ENCODE measurements around the gene ADAMTS6.
"Not testable (repeated sequence)": the region's sequence is repeated elsewhere in the genome, so short reads cannot be mapped to it uniquely, and the experiment has no call there.

The ADAMTS6 gene

GRCh38 chr5:65468633-65469032, 13.1 kb downstream of the ADAMTS6 start:
- DNase-seq (ENCODE audit: low read depth) = peak; percentile 63

GRCh38 chr5:65462139-65462705, 19.5 kb downstream of the ADAMTS6 start:
- DNase-seq (ENCODE audit: low read depth) = peak; percentile 59

- DNase-seq (ENCODE audit: low read depth) = no peak
These were observed 20.2 kb downstream of the ADAMTS6 start for GRCh38 chr5:65461490-65461889.

GRCh38 chr5:65459995-65460394, 21.7 kb downstream of the ADAMTS6 start:
- DNase-seq (ENCODE audit: low read depth) = peak; percentile 40

DNA sequence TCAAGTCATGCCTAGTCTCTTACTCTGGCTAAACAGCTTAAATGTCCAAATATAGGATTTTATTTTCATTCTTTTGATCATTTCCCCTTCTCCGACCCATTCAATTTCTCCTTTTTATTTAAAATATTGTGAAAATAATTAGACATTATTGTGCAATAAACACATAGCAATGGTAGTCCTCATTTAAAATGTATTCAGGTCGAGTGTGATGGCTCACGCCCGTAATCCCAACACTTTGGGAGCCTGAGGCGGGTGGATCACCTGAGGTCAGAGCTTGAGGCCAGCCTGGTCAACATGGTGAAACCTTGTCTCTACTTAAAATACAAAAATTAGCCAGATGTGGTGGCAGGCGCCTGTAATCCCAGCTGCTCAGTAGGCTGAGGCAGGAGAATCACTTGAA, 26.7 kb downstream of the ADAMTS6 start:
- no peak for DNase-seq (ENCODE audit: low read depth)

- peak; percentile 29 for DNase-seq (ENCODE audit: low read depth)
These were observed 30.3 kb downstream of the ADAMTS6 start for GRCh38 chr5:65451436-65451835.

DNA sequence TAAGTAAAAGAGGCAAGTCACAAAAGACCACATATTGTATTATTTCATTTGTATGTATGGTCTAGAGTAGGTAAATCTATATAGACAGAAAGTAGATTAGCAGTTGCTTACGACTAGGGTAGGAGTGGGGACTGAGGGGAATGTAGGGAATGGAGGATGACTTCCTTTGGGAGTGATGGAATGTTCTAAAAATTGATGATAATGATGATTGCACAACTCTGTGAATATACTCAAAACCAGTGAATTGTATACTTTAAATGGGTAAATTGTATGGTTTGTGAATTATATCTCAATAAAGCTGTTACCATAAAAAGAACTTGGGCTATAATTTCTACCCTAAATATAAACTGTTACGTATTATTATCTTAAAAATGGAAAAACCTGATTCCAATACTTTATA, 35.0 kb downstream of the ADAMTS6 start:
- DNase-seq (ENCODE audit: low read depth) = no peak

DNA sequence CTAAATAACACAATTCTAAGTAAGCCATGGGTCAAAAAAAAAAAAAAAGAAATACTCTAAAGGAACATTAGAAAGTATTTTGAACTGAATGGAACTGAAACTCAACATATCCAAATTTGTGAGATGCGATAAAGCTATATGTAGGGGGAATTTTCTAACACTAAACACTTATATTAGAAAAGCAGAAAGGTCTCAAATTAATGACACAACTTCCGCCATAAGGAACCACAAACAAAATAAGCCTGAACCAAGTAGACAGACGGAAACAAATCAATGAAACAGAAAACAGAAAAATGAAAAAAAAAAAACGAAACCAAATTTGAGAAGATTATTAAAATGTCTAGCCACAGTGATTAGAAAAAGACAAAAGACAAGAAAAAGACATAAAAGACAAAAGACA, 39.9 kb downstream of the ADAMTS6 start:
- no peak for DNase-seq (ENCODE audit: low read depth)

GRCh38 chr5:65440456-65440855, 41.3 kb downstream of the ADAMTS6 start:
- no peak for DNase-seq (ENCODE audit: low read depth)

- DNase-seq (ENCODE audit: low read depth) = no peak
These were observed 47.6 kb downstream of the ADAMTS6 start for GRCh38 chr5:65434122-65434521.

- no peak for DNase-seq (ENCODE audit: low read depth)
These were observed 55.1 kb downstream of the ADAMTS6 start for GRCh38 chr5:65426656-65427055.

DNA sequence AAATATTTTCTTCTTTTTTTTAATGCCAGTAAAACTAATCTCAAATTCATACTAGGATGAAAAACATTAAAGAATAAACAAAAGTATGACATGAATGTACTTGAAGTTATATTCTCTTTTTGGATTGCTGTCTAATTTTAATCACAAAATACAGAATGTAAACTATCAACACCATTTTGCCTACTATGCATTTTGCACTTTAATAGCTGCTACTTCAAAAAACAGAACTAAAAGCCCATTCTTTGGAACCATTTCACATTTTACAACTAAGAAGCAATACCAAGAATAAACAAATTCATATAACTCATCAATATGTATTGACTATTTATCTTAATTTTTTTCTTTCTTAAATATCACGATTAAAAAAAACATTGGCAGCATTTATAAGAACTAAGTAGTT, 58.1 kb downstream of the ADAMTS6 start:
- DNase-seq (ENCODE audit: low read depth) = no peak

GRCh38 chr5:65418661-65419060, 63.1 kb downstream of the ADAMTS6 start:
- DNase-seq (ENCODE audit: low read depth) = peak; percentile 70

- DNase-seq (ENCODE audit: low read depth) = no peak
These were observed 67.9 kb downstream of the ADAMTS6 start for GRCh38 chr5:65413822-65414221.

DNA sequence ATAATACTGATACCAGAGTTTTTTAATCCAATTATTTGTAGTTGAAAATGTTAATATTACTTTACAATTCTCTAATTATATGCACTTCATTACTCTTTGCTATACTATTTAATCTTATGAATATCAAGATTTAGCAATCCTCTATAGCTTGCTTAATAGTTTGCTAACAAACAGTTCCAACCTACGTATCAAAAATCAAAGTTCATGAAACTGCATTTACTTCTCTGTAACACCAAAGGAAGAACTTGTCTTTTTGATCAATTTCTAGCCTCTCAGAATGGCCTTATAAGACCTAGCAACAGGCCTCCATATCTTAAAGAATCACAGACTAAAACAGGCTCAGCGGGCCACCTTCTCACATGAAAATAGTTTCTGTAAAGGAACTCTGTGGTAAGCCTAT, 68.9 kb downstream of the ADAMTS6 start:
- no peak for DNase-seq (ENCODE audit: low read depth)

DNA sequence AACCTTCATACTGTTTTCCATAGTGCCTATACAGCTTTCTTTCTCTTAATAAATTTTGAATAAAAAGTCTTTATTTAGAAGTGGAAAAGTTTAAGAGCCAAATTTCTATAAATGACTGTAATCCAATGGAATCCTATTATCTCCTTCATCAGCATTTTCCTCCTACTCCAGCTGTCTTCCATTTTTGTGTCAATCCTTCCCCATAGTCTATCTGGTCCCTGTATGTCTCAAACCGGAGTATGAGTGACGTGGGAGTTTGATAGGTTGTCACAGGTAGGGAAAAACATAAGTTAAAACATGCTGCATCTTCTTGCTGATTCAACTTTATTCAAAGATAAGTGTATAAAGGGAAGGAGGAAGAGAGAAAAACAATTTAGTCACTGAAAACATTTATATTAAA, 70.4 kb downstream of the ADAMTS6 start:
- DNase-seq (ENCODE audit: low read depth) = no peak

DNA sequence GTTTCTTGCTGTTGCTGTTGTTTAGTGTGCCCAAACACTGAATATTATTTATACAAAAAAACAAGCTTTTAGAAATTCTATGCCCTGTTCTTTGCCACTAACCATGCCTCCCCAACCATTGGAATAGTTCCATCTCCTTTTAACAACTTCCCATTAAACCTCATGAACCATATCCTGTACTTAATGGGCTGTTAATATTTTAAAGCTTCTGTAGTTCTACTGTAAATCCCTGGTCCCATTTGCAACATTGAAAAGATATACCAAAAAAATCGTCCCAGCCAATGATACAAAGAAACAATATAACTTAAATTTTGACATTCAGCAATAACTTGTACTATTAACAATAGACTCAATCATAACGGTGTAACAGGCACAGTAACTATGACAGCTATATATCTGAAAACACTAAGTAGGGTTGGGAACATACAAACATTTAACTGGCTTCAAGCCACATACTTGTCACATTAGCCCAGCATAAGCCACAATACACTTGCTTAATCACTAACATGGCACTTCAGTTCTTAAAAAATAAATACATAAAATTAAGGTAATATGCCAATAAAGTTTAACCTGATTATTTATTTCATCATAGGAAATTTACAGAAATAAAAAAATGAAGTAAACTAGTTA, 86.1 kb downstream of the ADAMTS6 start:
- DNase-seq (ENCODE audit: low read depth) = peak; percentile 68

GRCh38 chr5:65394087-65394486, 87.6 kb downstream of the ADAMTS6 start:
- peak; percentile 92 for DNase-seq (ENCODE audit: low read depth)

- DNase-seq (ENCODE audit: low read depth) = peak; percentile 51
These were observed 90.1 kb downstream of the ADAMTS6 start for GRCh38 chr5:65391591-65391990.

DNA sequence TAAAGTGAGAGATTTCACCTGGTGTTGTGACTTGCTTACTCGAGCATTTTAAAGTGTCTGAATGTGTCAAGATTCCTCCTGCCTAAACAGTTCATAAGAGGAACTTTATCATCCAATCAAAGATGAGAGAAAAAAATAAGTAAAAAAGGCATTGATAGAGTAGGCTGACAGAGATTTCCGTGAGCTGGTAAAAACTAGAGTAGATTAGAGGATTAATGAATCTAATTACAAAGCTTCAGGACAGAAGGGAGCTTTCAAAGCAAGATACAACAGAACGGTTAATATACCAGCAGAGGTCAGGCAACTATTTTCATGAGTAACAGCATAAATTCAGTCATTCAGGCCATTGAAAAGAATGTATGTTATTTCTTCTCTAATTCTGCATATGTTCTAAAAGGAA, 91.5 kb downstream of the ADAMTS6 start:
- no peak for DNase-seq (ENCODE audit: low read depth)

- DNase-seq (ENCODE audit: low read depth) = no peak
These were observed 97.9 kb downstream of the ADAMTS6 start for GRCh38 chr5:65383859-65384258.

GRCh38 chr5:65382582-65382981, 99.1 kb downstream of the ADAMTS6 start:
- peak; percentile 22 for DNase-seq (ENCODE audit: low read depth)

DNA sequence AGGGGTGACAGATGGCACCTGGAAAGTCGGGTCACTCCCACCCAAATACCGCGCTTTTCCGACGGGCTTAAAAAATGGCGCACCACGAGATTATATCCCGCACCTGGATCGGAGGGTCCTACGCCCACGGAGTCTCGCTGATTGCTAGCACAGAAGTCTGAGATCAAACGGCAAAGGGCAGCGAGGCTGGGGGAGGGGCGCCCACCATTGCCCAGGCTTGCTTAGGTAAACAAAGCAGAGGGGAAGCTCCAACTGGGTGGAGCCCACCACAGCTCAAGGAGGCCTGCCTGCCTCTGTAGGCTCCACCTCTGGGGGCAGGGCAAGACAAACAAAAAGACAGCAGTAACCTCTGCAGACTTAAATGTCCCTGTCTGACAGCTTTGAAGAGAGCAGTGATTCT, 111.2 kb downstream of the ADAMTS6 start:
- not testable (repeated sequence) for DNase-seq (ENCODE audit: low read depth)

DNA sequence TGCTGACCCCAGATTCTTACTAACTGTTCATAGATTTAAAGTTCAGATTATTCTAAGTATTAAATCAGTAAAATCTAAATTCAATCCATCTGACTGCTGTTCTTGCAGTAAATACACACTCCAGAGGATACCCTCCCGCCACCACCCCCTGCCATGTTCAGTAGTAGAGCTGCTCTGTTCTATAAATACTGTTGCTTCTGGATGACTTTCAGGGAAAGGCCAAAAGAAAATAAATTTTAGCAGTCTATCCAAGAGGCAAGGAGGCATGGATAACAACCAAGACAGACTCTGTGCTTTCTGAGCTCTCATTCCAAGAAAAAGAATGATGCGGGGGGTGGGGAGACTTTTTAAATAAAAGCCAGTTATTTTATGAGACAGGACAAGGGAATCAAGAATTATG, 115.1 kb downstream of the ADAMTS6 start:
- DNase-seq (ENCODE audit: low read depth) = no peak
